K562 (cell line): ENCODE results near the gene SIGLEC9. TPM values are rescaled to one million over a fixed set of nuclear protein-coding genes. Genes with fewer than 3 reads are reported as not detected.

ENCODE experiments used
- ATAC-seq: fragments of 200-7000 bp; cut with Tn5 transposase; 3 replicates; pipeline ENCODE4 v1.9.1; 2020; ENCODE audit warnings: moderate library complexity
- BruUV-seq: library from RNA; stranded (reverse); fragments of 400-500 nt; replicated peaks from 2 replicates; lab custom pipeline; 2021; lab: Mats Ljungman, UMichigan
- CTCF ChIA-PET: fragments of 300-600 bp; formaldehyde crosslinking; extraction: SDS; loops from one replicate; lab custom pipeline; 2021; ENCODE audit warnings: low intra/inter-chr PET ratio; lab: Yijun Ruan, JAX
- POLR2A ChIA-PET: fragments of 300-600, 350-650 bp; sonication (Branson Sonifier 250); formaldehyde crosslinking; extraction: SDS; loops from one replicate; lab custom pipeline; 2021; ENCODE audit warnings: antibody characterized with exemption, inconsistent platforms; lab: Yijun Ruan, JAX
- DNase-seq, 4 experiments: peaks; one replicate each; pipeline versions ENCODE4 v3.0.0 to v3.0.0-alpha.2; 2011 to 2018; ENCODE audit warnings: low spot score in 3 of 4, mixed read lengths in 3 of 4; ENCODE audit errors: extremely low read depth in 1 of 4
- FAIRE-seq: peaks from 2 replicates; lab custom pipeline; 2011; peaks lifted over from hg19 to GRCh38; lab: Jason Lieb, UNC
- H2AFZ ChIP-seq: 2 replicates; pipeline ENCODE4 v1.6.0; 2011; ENCODE audit warnings: low read depth, low read length, control low read depth, inconsistent platforms
- H3K27ac ChIP-seq: fragments of 200-600 bp; 3 replicates; pipeline ENCODE4 v1.8.0; 2011; ENCODE audit warnings: low read depth, mild to moderate bottlenecking, control low read depth, inconsistent platforms, low read length, moderate library complexity, mixed read lengths; ENCODE audit errors: extremely low read depth
- H3K27me3 ChIP-seq, 2 experiments: fragments of 300-600 bp in 1 of 2; 2 replicates in 1 of 2; 3 replicates in 1 of 2; pipeline versions ENCODE4 v1.6.0 to v1.8.0; 2011; ENCODE audit warnings: inconsistent platforms in 2 of 2, low read length in 2 of 2, mild to moderate bottlenecking in 1 of 2, mixed read lengths in 1 of 2, moderate library complexity in 1 of 2; ENCODE audit not compliant: control insufficient read depth in 2 of 2, insufficient read depth in 2 of 2
- H3K36me3 ChIP-seq: fragments of 300-600 bp; 3 replicates; pipeline ENCODE4 v1.8.0; 2011; ENCODE audit warnings: mild to moderate bottlenecking, low read length, inconsistent platforms; ENCODE audit not compliant: control insufficient read depth, insufficient read depth
- H3K4me1 ChIP-seq, 2 experiments: fragments of 200-600 bp in 1 of 2; replicated peaks in 1 of 2; 2 replicates in 1 of 2; 3 replicates in 1 of 2; pipeline versions ENCODE4 v1.5.1 to v1.8.0; 2011; ENCODE audit warnings: inconsistent platforms in 2 of 2, low read length in 2 of 2, mild to moderate bottlenecking in 1 of 2, mixed read lengths in 1 of 2, moderate library complexity in 1 of 2; ENCODE audit not compliant: control insufficient read depth in 2 of 2, insufficient read depth in 2 of 2
- H3K4me2 ChIP-seq: 2 replicates; pipeline ENCODE4 v1.6.1; 2011; ENCODE audit warnings: low read length, control low read depth, inconsistent platforms, mixed read lengths; ENCODE audit not compliant: insufficient read depth
- H3K4me3 ChIP-seq: fragments of 200-600 bp; sonication (generic), shearing (Covaris generic); 2 replicates; pipeline ENCODE4 v1.5.1; 2016; ENCODE audit warnings: control low read depth, inconsistent platforms
- H3K79me2 ChIP-seq: fragments of 200-600 bp; 3 replicates; pipeline ENCODE4 v1.8.0; 2011; ENCODE audit warnings: low read length, inconsistent platforms; ENCODE audit not compliant: control insufficient read depth, insufficient read depth
- H3K9ac ChIP-seq, 2 experiments: 2 replicates each; pipeline versions ENCODE4 v1.6.0 to v1.6.1; 2011; ENCODE audit warnings: low read depth in 2 of 2, low read length in 2 of 2, control low read depth in 1 of 2, inconsistent platforms in 1 of 2, mild to moderate bottlenecking in 1 of 2, mixed read lengths in 1 of 2; ENCODE audit not compliant: insufficient read depth in 1 of 2
- H3K9me1 ChIP-seq: one replicate; pipeline ENCODE4 v1.6.0; 2011; ENCODE audit warnings: inconsistent platforms, mild to moderate bottlenecking, low read length, moderate library complexity; ENCODE audit not compliant: control insufficient read depth, insufficient read depth
- H3K9me3 ChIP-seq: replicated peaks from 2 replicates; pipeline ENCODE4 v1.5.1; 2011; ENCODE audit warnings: low read depth, low read length, inconsistent platforms; ENCODE audit not compliant: control insufficient read depth, insufficient read depth
- H4K20me1 ChIP-seq: replicated peaks from 2 replicates; pipeline ENCODE4 v1.6.1; 2011; ENCODE audit warnings: low read length, inconsistent platforms, mixed read lengths; ENCODE audit not compliant: control insufficient read depth, insufficient read depth
- BRF2 ChIP-seq: IDR thresholded peaks from 3 replicates; pipeline ENCODE4 v1.6.1; 2011; ENCODE audit warnings: borderline replicate concordance, mild to moderate bottlenecking; ENCODE audit not compliant: insufficient read length, insufficient read depth
- CC2D1A ChIP-seq: fragments of 450-650 bp; IDR thresholded peaks from 2 replicates; pipeline ENCODE4 v1.6.1; 2017; ENCODE audit warnings: mild to moderate bottlenecking
- ELF2 ChIP-seq: fragments of 250-450 bp; sonication (Bioruptor Pico); IDR thresholded peaks from 2 replicates; pipeline ENCODE4 v1.5.0; 2021; ENCODE audit warnings: mild to moderate bottlenecking
- ETS2 ChIP-seq: IDR thresholded peaks from 2 replicates; pipeline ENCODE4 v1.6.1; 2016; ENCODE audit warnings: borderline replicate concordance, missing genetic modification characterization, mild to moderate bottlenecking, moderate library complexity, missing compliant biosample characterization; ENCODE audit not compliant: poor library complexity, severe bottlenecking
- ETV6 ChIP-seq, 3 experiments: fragments of 150-350 bp in 1 of 3; sonication (generic) in 1 of 3; formaldehyde crosslinking in 1 of 3; IDR thresholded peaks; 2 replicates each; pipeline versions ENCODE4 v1.6.1 to v1.8.0; 2014 to 2022; ENCODE audit warnings: borderline replicate concordance in 2 of 3, low read depth in 2 of 3, antibody characterized with exemption in 1 of 3, low read length in 1 of 3, mild to moderate bottlenecking in 1 of 3, missing genetic modification reagents in 1 of 3
- HMGXB4 ChIP-seq: sonication (generic); formaldehyde crosslinking; IDR thresholded peaks from 2 replicates; pipeline ENCODE4 v1.8.1; 2023; ENCODE audit warnings: mild to moderate bottlenecking, missing genetic modification reagents
- KLF13 ChIP-seq: fragments of 450-650 bp; IDR thresholded peaks from 2 replicates; pipeline ENCODE4 v1.6.1; 2016; ENCODE audit warnings: missing genetic modification characterization, low read depth, mild to moderate bottlenecking, missing compliant biosample characterization, moderate library complexity, borderline replicate concordance
- PHF8 ChIP-seq: fragments of 200-600 bp; sonication (generic); IDR thresholded peaks from 2 replicates; pipeline ENCODE4 v1.6.1; 2012; ENCODE audit warnings: mixed run types, mild to moderate bottlenecking, inconsistent platforms, low read length, moderate library complexity, borderline replicate concordance
- RFX1 ChIP-seq: fragments of 450-650 bp; IDR thresholded peaks from 2 replicates; pipeline ENCODE4 v1.6.1; 2016; ENCODE audit warnings: mild to moderate bottlenecking, moderate library complexity
- RFX7 ChIP-seq: fragments of 250-450 bp; sonication (Bioruptor Pico); IDR thresholded peaks from 2 replicates; pipeline ENCODE4 v1.5.1; 2021; ENCODE audit warnings: mild to moderate bottlenecking
- SIRT6 ChIP-seq: IDR thresholded peaks from one replicate; pipeline ENCODE4 v1.6.1; 2012; ENCODE audit warnings: low read depth, mild to moderate bottlenecking, control low read depth, inconsistent platforms, low read length, moderate library complexity
- SRSF3 ChIP-seq: fragments of 200-400 bp; formaldehyde crosslinking; IDR thresholded peaks from 2 replicates; pipeline ENCODE4 v1.6.1; 2016; ENCODE audit warnings: mild to moderate bottlenecking, low read length, moderate library complexity; ENCODE audit not compliant: insufficient read depth
- TOE1 ChIP-seq, 2 experiments: fragments of 450-650 bp in 1 of 2; sonication (generic) in 1 of 2; formaldehyde crosslinking in 1 of 2; IDR thresholded peaks; 2 replicates each; pipeline versions ENCODE4 v1.7.1 to v1.8.0; 2016 to 2022; ENCODE audit warnings: borderline replicate concordance in 2 of 2, mild to moderate bottlenecking in 2 of 2, antibody characterized with exemption in 1 of 2, inconsistent platforms in 1 of 2, low read depth in 1 of 2, missing genetic modification reagents in 1 of 2, moderate library complexity in 1 of 2
- ZNF586 ChIP-seq: fragments of 450-650 bp; formaldehyde crosslinking; conservative IDR thresholded peaks from 2 replicates; pipeline ENCODE4 v1.4.0; 2020; ENCODE audit warnings: mild to moderate bottlenecking, moderate library complexity
- WGBS: fragments of 100-300 bp; shearing (Covaris generic); methylation state at CpG from one replicate; pipeline ENCODE4 v1.1.6; 2016; ENCODE audit warnings: low coverage, mixed read lengths; ENCODE audit not compliant: insufficient coverage; ENCODE audit errors: missing lambda C conversion rate; 5-methylcytosine and 5-hydroxymethylcytosine counted together
- in situ Hi-C: fragments of 300-500 bp; cut with MboI; formaldehyde crosslinking; loops from 4 replicates; pipeline ENCODE4 v1.15.0; 2018; ENCODE audit warnings: inconsistent platforms, mixed read lengths
- intact Hi-C: fragments of 100-400 bp; cut with micrococcal nuclease; formaldehyde crosslinking; loops from 2 replicates; pipeline ENCODE4 v1.14.2; 2022
- polyA plus RNA-seq, 8 experiments: library from polyadenylated mRNA; depleted of rRNA in 4 of 8; stranded (reverse) in 5 of 8; unstranded in 3 of 8; fragments of >200 nt; fragmentation: Nextera tagmentation in 2 of 8; fragmentation: Illumina TruSeq in 1 of 8; extraction: Ambion mirVana in 2 of 8; extraction: Trizol in 1 of 8; gene quantifications; 2 replicates each; pipeline versions ENCODE4 v1.2.1 to v1.2.3, GENCODE V29; 2011 to 2014; ENCODE audit warnings: inconsistent platforms in 1 of 8, missing spikeins in 1 of 8
- total RNA-seq, 7 experiments: library from RNA; depleted of rRNA in 6 of 7; stranded (reverse); fragments of >200 nt in 6 of 7; fragmentation: Illumina TruSeq in 2 of 7; extraction: Trizol in 2 of 7; gene quantifications; 2 replicates each; pipeline versions ENCODE4 v1.2.1 to v1.2.3, GENCODE V29; 2011 to 2021; ENCODE audit warnings: low replicate concordance in 1 of 7

The SIGLEC9 gene
- total and polyA plus RNA-seq, 9 of the 15 experiments (the other 6 are each of a cell fraction or from before 2014, with no cell fraction given): 0.09 to 0.34 (median 0.22) TPM; not detected in 4

- POLR2A ChIA-PET: interaction anchor here (1.1 kb wide), 1 partner anchor 13 kb away, joined by 3 read pairs; no protein-coding TSS in a partner anchor
- intact Hi-C loops: loop anchor here (10.0 kb wide), 1 partner anchor 498 kb away; no protein-coding TSS in a partner anchor
Observed at GRCh38 chr19:51156710-51157109, 32.0 kb downstream of the SIGLEC9 start.

More at GRCh38 chr19:51156710-51157109, 32.0 kb downstream of the SIGLEC9 start:
- ATAC-seq (no peak), FAIRE-seq (no peak), DNase-seq (no peak)
- H3K9me1 ChIP-seq: no peaks in the 10 kb centered on the region
- no peaks in the 10 kb centered on the region for H3K9me3 ChIP-seq
- no peak for TF ChIP-seq RFX7 (CRISPR knock-in tag)
- no peak for TF ChIP-seq CC2D1A
- TF ChIP-seq ELF2 (CRISPR knock-in tag): no peak
- TF ChIP-seq ETS2 (tag): no peak
- no peak for TF ChIP-seq TOE1 (IDR thresholded peaks at IDR 0.05; ENCODE audit: borderline replicate concordance)
- TF ChIP-seq TOE1 (CRISPR knock-in tag; IDR thresholded peaks at IDR 0.05; ENCODE audit: borderline replicate concordance, low read depth): no peak
- TF ChIP-seq SIRT6: no peak
- TF ChIP-seq ZNF586 (CRISPR knock-in tag): no peak
- no peak for TF ChIP-seq RFX1
- TF ChIP-seq BRF2: no peak
- no peak for TF ChIP-seq PHF8
- TF ChIP-seq KLF13 (tag): no peak
- TF ChIP-seq SRSF3: no peak
- no peak for TF ChIP-seq ETV6 (IDR thresholded peaks at IDR 0.05; ENCODE audit: borderline replicate concordance in 1 of 2, low read depth in 2 of 2, low read length in 1 of 2)
- no peak for TF ChIP-seq ETV6 (CRISPR knock-in tag; IDR thresholded peaks at IDR 0.05; ENCODE audit: borderline replicate concordance)
- TF ChIP-seq HMGXB4 (CRISPR knock-in tag): no peak
- H3K27me3 ChIP-seq: peaks cover 15 to 36% of the 10 kb centered on the region in 2 experiments
- H4K20me1 ChIP-seq: no peaks in the 10 kb centered on the region; the same call in 1 of the 2 replicates
- WGBS: 3% methylated on average over 2 of the region's 2 CpGs
- no peak overlapping the region for H3K4me2 ChIP-seq
- H3K9ac ChIP-seq: no peak overlapping the region
- in situ Hi-C loops: loop anchor here (5.0 to 25.0 kb wide), 2 partner anchors 101 to 506 kb away; no protein-coding TSS in a partner anchor
- peaks cover 0 to 6% of the 10 kb centered on the region in 2 experiments; a peak in 2 of 5 replicates for H3K4me1 ChIP-seq
- CTCF ChIA-PET: no interaction called here
- H3K36me3 ChIP-seq: no peaks in the 10 kb centered on the region
- BruUV-seq: no TSS peak
- no peak overlapping the region for H3K4me3 ChIP-seq
- no peak overlapping the region for H3K27ac ChIP-seq
- H3K79me2 ChIP-seq: no peaks in the 10 kb centered on the region
- no peak overlapping the region for H2AFZ ChIP-seq
